HG02970 (cell line): Measurements from ENCODE around the gene SH3GLB1.
"Not testable (repeated sequence)": the region's sequence is repeated elsewhere in the genome, so short reads cannot be mapped to it uniquely, and the experiment has no call there.

ENCODE experiments used
- ATAC-seq: cut with Tn5 transposase; IDR thresholded peaks from one replicate; pipeline ENCODE4 v1.9.1; 2021; ENCODE audit warnings: mild to moderate bottlenecking, moderate library complexity, moderate number of reproducible peaks; ENCODE audit not compliant: unreplicated experiment, low FRiP score

SH3GLB1 gene

DNA sequence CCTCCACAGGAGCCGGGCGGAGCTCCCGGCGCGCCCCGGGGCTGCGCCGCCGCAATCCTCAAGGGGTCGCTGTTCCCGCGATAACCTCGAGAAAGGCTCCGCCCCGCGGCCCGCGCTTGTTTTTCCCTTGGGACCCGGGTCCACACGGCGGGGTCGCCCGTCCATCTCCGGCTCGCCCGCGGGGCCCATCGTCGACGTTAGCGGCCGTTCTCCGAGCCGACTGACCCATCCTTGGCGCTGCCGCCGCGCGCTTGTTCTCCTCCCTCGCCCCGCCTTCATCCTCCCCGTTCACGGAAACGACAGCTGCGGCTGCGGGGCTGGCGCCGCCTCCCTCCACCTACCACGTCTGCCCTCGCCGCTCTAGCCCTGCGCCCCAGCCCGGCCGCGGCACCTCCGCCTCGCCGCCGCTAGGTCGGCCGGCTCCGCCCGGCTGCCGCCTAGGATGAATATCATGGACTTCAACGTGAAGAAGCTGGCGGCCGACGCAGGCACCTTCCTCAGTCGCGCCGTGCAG is at the start of gene SH3GLB1:
Gene SH3GLB1 (plus strand): TSS at position 119 of the 514 bp plus-strand sequence. CDS start 324 bp downstream, at position 443.
- ATAC-seq, result peak; percentile 94

DNA sequence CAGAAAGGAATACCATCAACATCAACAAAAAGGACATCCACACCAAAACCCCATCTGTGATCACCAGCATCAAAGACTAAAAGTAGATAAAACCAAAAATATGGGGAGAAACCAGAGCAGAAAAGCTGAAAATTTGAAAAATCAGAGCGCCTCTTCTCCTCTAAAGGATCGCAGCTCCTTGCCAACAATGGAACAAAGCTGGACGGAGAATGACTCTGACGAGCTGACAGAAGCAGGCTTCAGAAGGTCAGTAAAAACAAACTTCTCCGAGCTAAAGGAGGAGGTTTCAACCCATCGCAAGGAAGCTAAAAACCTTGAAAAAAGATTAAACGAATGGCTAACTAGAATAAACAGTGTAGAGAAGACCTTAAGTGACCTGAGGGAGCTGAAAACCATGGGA is 46.0 kb upstream of the SH3GLB1 start:
- ATAC-seq, result not testable (repeated sequence)

GRCh38 chr1:86666368-86666767 is 38.0 kb upstream of the SH3GLB1 start:
- no peak for ATAC-seq

DNA sequence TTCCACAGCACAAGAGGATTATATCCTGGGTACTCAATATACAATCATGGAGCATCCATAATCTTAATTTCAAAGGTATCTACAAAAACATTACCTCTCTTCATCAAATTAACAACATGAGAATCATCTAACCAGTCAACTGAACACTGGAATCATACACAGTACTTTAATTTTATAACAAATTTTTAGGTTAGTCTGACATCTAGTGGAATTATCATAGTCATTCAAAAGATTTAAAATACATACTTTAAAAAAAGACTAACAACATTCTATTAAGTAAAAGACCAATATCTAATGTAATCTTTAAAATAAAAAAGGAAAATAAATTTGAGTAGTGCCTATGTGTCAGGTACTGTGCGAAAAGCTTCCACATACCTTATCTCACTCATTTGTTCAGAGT is 16.8 kb upstream of the SH3GLB1 start:
- no peak for ATAC-seq

GRCh38 chr1:86692641-86693040 is 11.7 kb upstream of the SH3GLB1 start:
- no peak for ATAC-seq

GRCh38 chr1:86695400-86695799 is 9.0 kb upstream of the SH3GLB1 start:
- ATAC-seq, result no peak

- ATAC-seq, result no peak
Measured at GRCh38 chr1:86696522-86696921, 7.9 kb upstream of the SH3GLB1 start.

DNA sequence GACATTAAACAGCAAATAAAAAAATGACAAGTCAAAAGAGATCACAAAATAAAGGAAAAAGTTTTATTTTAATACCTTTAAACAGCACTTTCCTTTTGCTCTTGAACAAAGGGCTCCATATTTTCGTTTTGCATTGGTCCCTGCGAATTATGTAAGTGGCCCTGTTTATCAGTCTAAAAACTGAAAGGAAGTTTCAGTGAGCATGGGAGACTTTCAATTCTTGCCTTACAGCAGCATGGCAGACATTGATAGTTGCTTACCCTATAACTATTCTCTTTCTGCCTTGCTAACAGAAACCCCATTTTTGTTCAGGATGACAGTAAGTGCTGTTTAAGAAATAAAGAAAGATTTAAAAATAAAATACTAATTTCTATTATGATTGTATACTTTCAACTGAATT is 5.2 kb upstream of the SH3GLB1 start:
- ATAC-seq, result no peak

DNA sequence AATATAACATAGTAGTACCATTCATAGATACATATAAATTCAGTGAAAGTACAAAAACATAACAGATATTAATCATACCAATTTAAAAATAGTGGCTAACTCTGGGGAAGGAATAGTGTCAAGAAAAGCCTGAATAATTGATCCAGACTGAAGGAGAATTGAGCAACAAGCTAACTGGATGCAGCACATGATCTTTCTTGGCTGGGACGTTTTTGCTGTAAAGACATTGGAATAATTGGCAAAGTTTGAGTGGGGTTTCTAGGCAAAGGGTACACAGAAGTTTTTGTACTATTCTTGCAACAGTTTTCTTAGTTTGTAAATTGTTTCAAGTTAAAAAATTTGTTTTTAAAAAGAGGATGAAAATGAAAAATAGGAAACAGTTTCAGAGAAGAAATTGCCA is 2.6 kb upstream of the SH3GLB1 start:
- no peak for ATAC-seq

DNA sequence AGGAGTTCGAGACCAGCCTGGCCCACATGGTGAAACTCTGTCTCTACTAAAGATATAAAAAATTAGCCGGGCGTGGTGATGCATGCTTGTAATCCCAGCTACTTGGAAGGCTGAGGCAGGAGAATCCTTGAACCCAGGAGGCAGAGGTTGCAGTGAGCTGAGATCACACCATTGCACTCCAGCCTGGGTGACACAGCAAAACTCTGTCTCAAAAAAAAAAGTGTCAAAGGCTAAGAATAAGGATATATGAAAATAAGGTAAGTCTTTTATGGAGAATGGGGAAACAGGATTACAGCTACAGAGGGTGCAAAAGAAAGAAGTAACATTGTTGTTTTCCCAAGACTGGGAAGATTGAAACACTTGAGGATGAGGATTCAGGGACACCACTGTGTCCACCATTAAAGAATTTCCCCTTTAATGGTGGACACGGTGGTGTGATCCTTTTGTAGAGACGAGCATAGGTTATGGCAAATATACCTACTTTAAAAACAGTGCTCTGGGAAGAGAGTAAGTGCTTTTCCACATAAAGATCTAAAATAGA is 1.4 kb upstream of the SH3GLB1 start:
- not testable (repeated sequence) for ATAC-seq

- peak; percentile 35 for ATAC-seq
Measured at GRCh38 chr1:86703696-86704457, 499 bp upstream of the SH3GLB1 start.

- peak; percentile 32 for ATAC-seq
Measured at GRCh38 chr1:86704972-86705664, 742 bp downstream of the SH3GLB1 start.

GRCh38 chr1:86705665-86705985 is 1.2 kb downstream of the SH3GLB1 start:
- ATAC-seq, result no peak

GRCh38 chr1:86706018-86706635 is 1.8 kb downstream of the SH3GLB1 start:
- ATAC-seq, result no peak

DNA sequence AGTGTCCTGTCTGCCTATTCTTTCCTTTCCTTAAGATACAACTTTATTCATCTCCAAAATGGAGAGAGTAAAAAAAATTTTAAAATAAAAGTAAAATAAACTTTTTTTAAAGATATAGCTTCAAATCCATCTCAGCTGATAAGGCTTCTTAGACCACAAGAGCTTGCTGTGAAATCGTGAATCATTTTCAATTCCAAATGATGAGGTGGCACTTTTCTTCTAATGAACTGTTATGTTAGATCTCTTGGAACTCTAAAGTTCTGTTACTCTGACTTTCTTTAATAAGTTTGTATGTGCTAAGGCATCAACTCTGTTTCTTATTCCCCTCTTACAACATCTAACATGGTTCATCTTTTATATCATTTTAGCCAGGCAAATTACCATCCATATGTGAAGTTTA is 4.5 kb downstream of the SH3GLB1 start:
- ATAC-seq, result no peak

- no peak for ATAC-seq
Measured at GRCh38 chr1:86712088-86712860, 7.9 kb downstream of the SH3GLB1 start.

DNA sequence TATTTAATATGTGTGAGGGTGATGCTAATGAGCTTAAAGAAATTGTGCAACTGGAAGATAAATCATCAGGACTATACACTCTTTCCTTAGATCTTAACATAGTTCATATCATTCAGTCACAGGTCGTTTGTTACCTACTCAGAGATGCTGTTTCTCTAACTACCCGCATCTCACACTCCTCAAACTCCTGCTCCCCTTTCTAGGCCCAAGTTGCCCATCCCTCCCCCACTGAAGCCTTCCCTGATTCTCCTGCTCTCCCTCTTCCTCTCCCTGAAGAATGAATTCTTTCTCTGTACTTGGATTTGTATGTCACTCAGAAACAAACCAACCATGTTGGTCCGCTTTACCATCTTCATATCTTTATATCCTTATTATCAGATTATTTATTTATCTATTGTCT is 9.1 kb downstream of the SH3GLB1 start:
- ATAC-seq, result no peak

DNA sequence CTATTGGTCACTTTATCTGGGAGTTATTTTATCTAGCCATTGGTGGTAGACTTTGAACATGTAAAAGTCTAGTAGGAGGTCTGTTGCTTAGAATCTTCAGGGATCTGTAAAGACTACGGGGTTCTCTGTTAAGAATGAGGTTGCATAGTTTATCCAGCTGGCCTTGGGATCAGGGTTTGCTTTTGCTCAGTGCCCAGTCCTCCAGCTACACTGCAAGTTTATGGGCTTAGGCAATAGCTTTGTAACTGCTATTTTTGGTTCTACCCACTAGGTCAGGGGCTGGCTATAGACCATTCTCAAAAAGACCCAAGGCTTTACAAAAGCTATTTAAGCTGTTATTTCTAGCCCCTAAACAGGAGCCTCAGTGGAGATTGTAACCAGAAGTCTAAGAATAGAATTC is 9.8 kb downstream of the SH3GLB1 start:
- ATAC-seq, result no peak

GRCh38 chr1:86714561-86715244 is 10.3 kb downstream of the SH3GLB1 start:
- no peak for ATAC-seq

DNA sequence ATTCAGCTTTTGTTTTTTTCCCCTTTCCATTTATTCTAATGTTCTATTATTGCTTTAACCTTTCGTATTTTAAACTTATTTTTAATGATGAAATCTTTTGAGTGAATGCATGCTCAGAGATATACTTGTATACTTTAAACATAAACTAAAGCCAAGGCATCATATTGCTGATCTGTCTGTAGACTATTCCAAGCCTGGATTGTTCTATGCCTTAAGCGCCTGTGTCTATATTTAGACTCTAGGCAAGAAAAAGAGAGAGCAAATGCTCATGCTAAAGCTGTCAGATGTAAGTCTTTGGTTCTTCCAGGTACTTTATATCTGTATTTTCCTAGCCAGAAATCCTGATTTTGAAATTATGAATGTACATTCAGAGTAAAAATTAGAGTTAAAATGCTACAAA is 14.4 kb downstream of the SH3GLB1 start:
- ATAC-seq, result no peak
